ENCODE data around the gene SP7.
"Not testable (repeated sequence)": the region's sequence is repeated elsewhere in the genome, so short reads cannot be mapped to it uniquely, and the experiment has no call there.

Gene SP7

DNA sequence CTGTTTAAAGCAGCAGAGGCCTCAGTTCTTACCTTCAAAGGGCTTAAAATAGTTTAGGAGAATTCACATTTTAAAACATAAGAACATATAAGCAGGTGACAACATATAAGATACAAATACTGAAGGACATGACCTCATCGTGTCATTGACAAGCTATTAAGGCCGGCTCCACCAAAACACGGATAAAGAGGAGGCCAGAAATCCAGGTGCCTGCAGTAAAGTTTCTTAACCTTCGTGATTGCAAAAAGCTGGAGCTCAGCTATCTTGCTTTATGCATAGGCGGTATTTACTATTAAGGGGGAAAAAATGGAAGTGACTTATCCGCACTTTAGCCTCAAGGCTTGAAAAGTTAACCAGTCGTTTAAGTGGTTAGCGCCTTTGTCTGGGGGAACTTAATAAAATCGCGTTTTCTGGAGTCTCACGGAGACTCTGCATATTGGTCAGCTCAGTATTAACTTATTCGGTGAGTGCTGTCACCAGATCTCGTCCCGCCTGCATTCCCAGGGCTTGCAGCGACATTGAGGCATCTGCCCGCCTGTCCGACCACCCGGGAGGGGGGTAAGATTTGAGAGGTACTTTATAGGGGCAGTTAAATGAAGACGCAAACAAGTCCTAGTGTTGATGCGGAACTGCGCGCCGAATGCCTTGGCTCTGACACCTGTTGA lies 42.7 kb upstream of the SP7 start:
- no peak for FAIRE-seq
- TF ChIP-seq CTCF (IDR thresholded peaks at IDR 0.05; ENCODE audit: insufficient read depth, missing control alignments): no peak
- no peak for DNase-seq (ENCODE audit: insufficient read length, low spot score)

DNA sequence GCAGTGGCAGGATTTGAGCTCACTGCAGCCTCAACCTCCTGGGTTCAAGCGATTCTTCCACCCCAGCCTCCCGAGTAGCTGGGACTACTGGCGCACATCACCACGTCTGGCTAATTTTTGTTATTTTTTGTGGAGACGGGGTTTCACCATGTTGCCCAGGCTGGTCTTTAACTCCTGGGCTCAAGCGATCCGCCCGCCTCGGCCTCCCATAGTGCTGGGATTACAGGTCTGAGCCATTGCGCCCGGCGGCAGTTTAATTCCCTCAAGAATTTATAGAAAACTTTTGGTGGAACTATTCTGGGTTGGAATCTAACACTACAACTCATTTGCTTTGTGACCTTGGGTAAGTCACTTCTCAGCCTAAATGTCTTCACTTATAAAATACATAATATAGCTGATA lies 42.1 kb upstream of the SP7 start:
- FAIRE-seq (no peak), DNase-seq (ENCODE audit: insufficient read length, low spot score) (no peak)
- no peak for TF ChIP-seq CTCF (IDR thresholded peaks at IDR 0.05; ENCODE audit: insufficient read depth, missing control alignments)

DNA sequence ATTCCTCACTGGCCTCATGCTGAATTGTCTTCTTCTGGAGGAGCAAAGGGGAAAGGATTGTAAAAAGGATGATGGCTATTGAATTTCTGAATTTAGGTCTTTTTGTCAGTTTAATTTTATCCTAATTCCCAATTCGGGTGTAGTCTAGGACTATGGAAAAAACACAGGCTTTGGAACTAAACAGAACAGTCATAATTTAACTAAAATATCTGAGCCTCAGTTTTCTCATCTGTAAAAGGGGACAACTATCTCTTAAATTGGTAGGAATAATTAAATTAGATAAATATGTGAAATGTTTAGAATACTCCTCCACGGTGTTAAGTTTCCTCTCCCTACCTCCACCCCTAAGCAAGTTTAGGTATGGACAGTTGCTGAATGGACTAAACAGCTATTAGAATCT lies 40.6 kb upstream of the SP7 start:
- no peak for DNase-seq (ENCODE audit: insufficient read length, low spot score)
- no peak for TF ChIP-seq CTCF (IDR thresholded peaks at IDR 0.05; ENCODE audit: insufficient read depth, missing control alignments)
- no peak for FAIRE-seq

- not testable (repeated sequence) for FAIRE-seq; DNase-seq (ENCODE audit: insufficient read length, low spot score)
Observed at GRCh38 chr12:53374277-53374676, 38.1 kb upstream of the SP7 start.

DNA sequence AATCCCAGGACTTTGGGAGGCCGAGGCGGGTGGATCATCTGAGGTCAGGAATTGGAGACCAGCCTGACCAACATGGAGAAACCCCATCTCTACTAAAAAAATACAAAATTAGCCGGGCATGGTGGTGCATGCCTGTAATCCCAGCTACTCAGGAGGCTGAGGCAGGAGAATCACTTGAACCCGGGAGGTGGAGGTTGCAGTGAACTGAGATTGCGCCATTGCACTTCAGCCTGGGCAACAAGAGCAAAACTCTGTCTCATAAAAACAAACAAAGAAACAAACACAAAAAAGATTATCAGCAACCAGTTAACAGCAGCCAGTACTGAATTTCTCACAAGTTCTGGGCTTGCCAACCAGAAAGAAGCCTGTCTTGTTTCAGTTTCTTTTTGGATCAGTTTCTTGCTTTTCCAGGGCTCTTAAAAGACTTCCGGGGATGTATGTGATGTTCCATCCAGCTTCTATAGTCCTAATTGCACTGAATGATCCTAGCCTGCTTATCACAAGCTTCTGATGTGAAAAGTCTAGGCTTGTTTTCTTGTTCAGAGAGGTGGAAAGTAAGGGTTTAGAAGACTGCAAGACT lies 37.5 kb upstream of the SP7 start:
- not testable (repeated sequence) for FAIRE-seq; DNase-seq (ENCODE audit: insufficient read length, low spot score)

GRCh38 chr12:53365245-53365904 lies 29.2 kb upstream of the SP7 start:
- TF ChIP-seq CTCF (IDR thresholded peaks at IDR 0.05; ENCODE audit: insufficient read depth, missing control alignments): no peak
- FAIRE-seq (no peak), DNase-seq (ENCODE audit: insufficient read length, low spot score) (no peak)

GRCh38 chr12:53361638-53362037 lies 25.5 kb upstream of the SP7 start:
- not testable (repeated sequence) for FAIRE-seq; DNase-seq (ENCODE audit: insufficient read length, low spot score)

DNA sequence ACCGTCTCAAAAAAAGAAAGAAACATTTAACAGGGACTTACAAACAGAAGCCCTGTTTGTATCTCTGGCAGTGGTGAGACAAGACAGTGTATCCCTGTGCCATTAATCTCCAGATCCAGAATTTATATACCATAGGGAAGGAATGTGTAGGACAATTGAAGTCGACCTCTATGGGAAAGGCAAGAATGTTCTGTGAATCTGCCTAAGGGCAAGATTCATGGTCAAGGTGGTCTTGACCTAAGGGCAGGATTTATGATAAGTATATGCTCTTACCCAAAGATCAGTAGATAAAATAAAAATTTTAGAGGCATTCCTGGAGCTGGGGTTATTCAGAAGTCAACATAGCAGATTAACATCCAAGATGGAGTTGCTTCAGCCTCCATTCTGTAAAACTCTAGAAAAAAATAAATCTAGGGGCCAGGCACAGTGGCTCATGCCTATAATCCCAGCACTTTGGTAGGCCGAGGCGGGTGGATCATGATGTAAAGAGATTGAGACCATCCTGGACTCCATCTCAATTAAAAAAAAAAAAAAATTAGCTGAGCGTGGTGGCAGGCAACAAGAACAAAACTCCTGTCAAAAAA lies 22.8 kb upstream of the SP7 start:
- no peak for DNase-seq (ENCODE audit: insufficient read length, low spot score)
- FAIRE-seq: no peak
- no peak for TF ChIP-seq CTCF (IDR thresholded peaks at IDR 0.05; ENCODE audit: insufficient read depth, missing control alignments)
